Spleen (tissue), 11 donors: Measurements from ENCODE around the gene GRM8. TPM values are rescaled to one million over a fixed set of nuclear protein-coding genes. Genes with fewer than 3 reads are reported as not detected.

Source experiments
- DNase-seq: peaks from one replicate; pipeline ENCODE4 v3.0.0-alpha.2; 2020
- H3K27ac ChIP-seq, 8 donors: fragments of 200-600 bp; sonication (generic) in 7 of 8; 1 replicate in 4 of 8; 2 replicates in 4 of 8; pipeline versions ENCODE4 v1.5.0 to v1.8.0; 2016 to 2021; ENCODE audit warnings: inconsistent platforms in 4 of 8, mild to moderate bottlenecking in 4 of 8, moderate library complexity in 1 of 8
- H3K27me3 ChIP-seq, 7 donors: fragments of 200-600 bp; sonication (generic) in 6 of 7; replicated peaks in 1 of 7; 1 replicate in 4 of 7; 2 replicates in 3 of 7; pipeline versions ENCODE4 v1.5.0 to v1.8.0; 2016 to 2021; ENCODE audit warnings: inconsistent platforms in 3 of 7, mild to moderate bottlenecking in 1 of 7
- H3K36me3 ChIP-seq, 6 donors: fragments of 200-600 bp; sonication (generic) in 5 of 6; 1 replicate in 4 of 6; 2 replicates in 2 of 6; pipeline versions ENCODE4 v1.5.0 to v1.8.0; 2016 to 2021; ENCODE audit warnings: inconsistent platforms in 2 of 6
- H3K4me1 ChIP-seq, 6 donors: fragments of 200-600 bp; sonication (generic) in 5 of 6; 1 replicate in 3 of 6; 2 replicates in 3 of 6; pipeline versions ENCODE4 v1.5.0 to v1.8.0; 2016 to 2021; ENCODE audit warnings: inconsistent platforms in 3 of 6
- H3K4me3 ChIP-seq, 8 donors: fragments of 200-600 bp; sonication (generic) in 7 of 8; 1 replicate in 4 of 8; 2 replicates in 4 of 8; pipeline versions ENCODE4 v1.5.0 to v1.8.0; 2016 to 2021; ENCODE audit warnings: inconsistent platforms in 4 of 8, mild to moderate bottlenecking in 4 of 8, moderate library complexity in 2 of 8
- H3K9me3 ChIP-seq, 8 donors: fragments of 200-600 bp; sonication (generic) in 7 of 8; 1 replicate in 4 of 8; 2 replicates in 4 of 8; pipeline versions ENCODE4 v1.5.0 to v1.8.0; 2016 to 2021; ENCODE audit warnings: inconsistent platforms in 4 of 8
- POLR2A ChIP-seq, 3 donors: fragments of 450-650 bp; IDR thresholded peaks; one replicate each; pipeline ENCODE4 v1.5.1; 2017; ENCODE audit warnings: antibody characterized with exemption in 3 of 3, mild to moderate bottlenecking in 1 of 3
- POLR2AphosphoS5 ChIP-seq, 3 donors: sonication (generic); formaldehyde crosslinking; IDR thresholded peaks; one replicate each; pipeline ENCODE4 v1.5.1; 2017; ENCODE audit warnings: antibody characterized with exemption in 3 of 3
- WGBS, 5 donors: extraction: QIAGEN DNeasy Blood & Tissue Kit in 3 of 5; methylation state at CpG; one replicate each; pipeline versions ENCODE4 v1.1.5 to v1.1.7; 2013 to 2018; 5-methylcytosine and 5-hydroxymethylcytosine counted together
- intact Hi-C: fragments of 100-400 bp; cut with DNase I; formaldehyde crosslinking; loops from one replicate; pipeline ENCODE4 v1.15.0; 2023; ENCODE audit warnings: low total_unique reads
- polyA plus RNA-seq, 3 donors: library from polyadenylated mRNA; stranded (reverse); fragments of 200-250 nt; gene quantifications; one replicate each; pipeline ENCODE4 v1.2.1, GENCODE V29; 2013
- total RNA-seq, 7 donors: library from RNA; depleted of rRNA in 3 of 7; stranded (reverse); fragments of >200 nt in 3 of 7; fragmentation: NEBNext Ultra II Directional in 4 of 7; extraction: Animal tissue kit (Norgen Biotek cat#: 25700) in 4 of 7; gene quantifications; one replicate each; pipeline versions ENCODE4 v1.1.0 to v1.2.1, GENCODE V29; 2016 to 2021
- TF ChIP-seq, protein P1 (sequence below), 11 experiments: fragments of 200-600 bp in 7 of 11; fragments of 450-650 bp in 4 of 11; sonication (generic) in 4 of 11; IDR thresholded peaks in 8 of 11; conservative IDR thresholded peaks in 3 of 11; 1 replicate in 7 of 11; 2 replicates in 4 of 11; pipeline versions ENCODE4 v1.4.0 to v1.8.0; 2016 to 2021; ENCODE audit warnings: antibody characterized with exemption in 11 of 11, inconsistent platforms in 4 of 11, mild to moderate bottlenecking in 1 of 11
- donor health status: healthy with polysubstance abuse.
- donor health status: DM: no; HTN: no; CAD: no; lungs with moderate emphysema.
- donor health status: DM: no; HTN: no; CAD: no.
- donor health status: Bipolar disorder and iron deficiency.
- donor health status: healthy.
- donor health status: DM: no; HTN: no; CAD: no.
- donor health status: DM: yes; HTN: yes; CAD: no.

The GRM8 gene
- total and polyA plus RNA-seq, 10 donors = 0.30 to 0.60 TPM; not detected in 8

GRCh38 chr7:126657599-126658358 is 595.0 kb downstream of the GRM8 start:
- H3K4me3 ChIP-seq = no peak overlapping the region
- no peaks in the 10 kb centered on the region for H3K9me3 ChIP-seq
- 72 to 87% (median 81%) methylated on average over 6 of the region's 6 CpGs for WGBS, 5 donors
- no peak for DNase-seq
- intact Hi-C loops = no loop called here
- TF ChIP-seq POLR2A (IDR thresholded peaks at IDR 0.05) (no peak), POLR2AphosphoS5 (IDR thresholded peaks at IDR 0.05) (no peak)
- TF ChIP-seq, protein P1, sequence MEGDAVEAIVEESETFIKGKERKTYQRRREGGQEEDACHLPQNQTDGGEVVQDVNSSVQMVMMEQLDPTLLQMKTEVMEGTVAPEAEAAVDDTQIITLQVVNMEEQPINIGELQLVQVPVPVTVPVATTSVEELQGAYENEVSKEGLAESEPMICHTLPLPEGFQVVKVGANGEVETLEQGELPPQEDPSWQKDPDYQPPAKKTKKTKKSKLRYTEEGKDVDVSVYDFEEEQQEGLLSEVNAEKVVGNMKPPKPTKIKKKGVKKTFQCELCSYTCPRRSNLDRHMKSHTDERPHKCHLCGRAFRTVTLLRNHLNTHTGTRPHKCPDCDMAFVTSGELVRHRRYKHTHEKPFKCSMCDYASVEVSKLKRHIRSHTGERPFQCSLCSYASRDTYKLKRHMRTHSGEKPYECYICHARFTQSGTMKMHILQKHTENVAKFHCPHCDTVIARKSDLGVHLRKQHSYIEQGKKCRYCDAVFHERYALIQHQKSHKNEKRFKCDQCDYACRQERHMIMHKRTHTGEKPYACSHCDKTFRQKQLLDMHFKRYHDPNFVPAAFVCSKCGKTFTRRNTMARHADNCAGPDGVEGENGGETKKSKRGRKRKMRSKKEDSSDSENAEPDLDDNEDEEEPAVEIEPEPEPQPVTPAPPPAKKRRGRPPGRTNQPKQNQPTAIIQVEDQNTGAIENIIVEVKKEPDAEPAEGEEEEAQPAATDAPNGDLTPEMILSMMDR (IDR thresholded peaks at IDR 0.05 in 8 of 11, conservative IDR thresholded peaks at IDR 0.05 in 3 of 11) = no peak
- H3K27me3 ChIP-seq = no peaks in the 10 kb centered on the region
- H3K36me3 ChIP-seq = no peaks in the 10 kb centered on the region
- H3K4me1 ChIP-seq = no peaks in the 10 kb centered on the region
- no peak overlapping the region for H3K27ac ChIP-seq

DNA sequence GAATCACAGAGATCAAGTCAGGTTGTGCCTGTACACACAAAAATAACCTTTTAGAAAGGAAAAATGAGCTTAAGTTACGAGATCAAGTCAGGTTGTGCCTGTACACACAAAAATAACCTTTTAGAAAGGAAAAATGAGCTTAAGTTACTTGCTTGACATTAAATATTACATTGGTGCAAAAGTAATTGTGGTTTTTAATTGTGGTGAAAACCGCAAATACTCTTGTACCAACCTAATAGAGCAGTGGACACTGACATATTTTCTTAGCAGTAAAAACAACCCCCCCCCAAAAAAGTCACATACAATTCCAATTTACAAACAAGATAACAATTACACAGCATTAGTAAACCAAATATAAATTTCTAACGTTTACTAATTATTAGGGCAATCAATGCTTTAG is 595.6 kb downstream of the GRM8 start:
- Histone ChIP-seq H3K4me1 (no peaks in the 10 kb centered on the region), H3K27me3 (no peaks in the 10 kb centered on the region), H3K4me3 (no peak overlapping the region), H3K36me3 (no peaks in the 10 kb centered on the region), H3K9me3 (no peaks in the 10 kb centered on the region), H3K27ac (no peak overlapping the region)
- 68 to 85% (median 69%) methylated on average over 3 of the region's 3 CpGs for WGBS, 5 donors
- DNase-seq = no peak
- intact Hi-C loops = no loop called here
- TF ChIP-seq POLR2A (IDR thresholded peaks at IDR 0.05) (no peak), POLR2AphosphoS5 (IDR thresholded peaks at IDR 0.05) (no peak)
- TF ChIP-seq, protein P1 (IDR thresholded peaks at IDR 0.05 in 8 of 11, conservative IDR thresholded peaks at IDR 0.05 in 3 of 11) = no peak

- H3K27ac ChIP-seq = no peak overlapping the region
- H3K9me3 ChIP-seq = no peaks in the 10 kb centered on the region
- H3K4me1 ChIP-seq = no peaks in the 10 kb centered on the region
- DNase-seq = no peak
- no peak overlapping the region for H3K4me3 ChIP-seq
- TF ChIP-seq, protein P1 (IDR thresholded peaks at IDR 0.05 in 8 of 11, conservative IDR thresholded peaks at IDR 0.05 in 3 of 11) = no peak
- TF ChIP-seq POLR2AphosphoS5 (IDR thresholded peaks at IDR 0.05) (no peak), POLR2A (IDR thresholded peaks at IDR 0.05) (no peak)
- no peaks in the 10 kb centered on the region for H3K27me3 ChIP-seq
- intact Hi-C loops = no loop called here
- H3K36me3 ChIP-seq = no peaks in the 10 kb centered on the region
- 76 to 85% (median 83%) methylated on average over 6 of the region's 6 CpGs for WGBS, 5 donors
Measured at GRCh38 chr7:126656165-126656564, 596.6 kb downstream of the GRM8 start.

GRCh38 chr7:126637538-126637937 is 615.2 kb downstream of the GRM8 start:
- H3K36me3 ChIP-seq = no peaks in the 10 kb centered on the region
- no peak for DNase-seq
- no peaks in the 10 kb centered on the region for H3K4me1 ChIP-seq
- WGBS, 5 donors = 68 to 78% (median 70%) methylated on average over 4 of the region's 4 CpGs
- H3K27ac ChIP-seq = no peak overlapping the region
- H3K27me3 ChIP-seq = no peaks in the 10 kb centered on the region
- H3K9me3 ChIP-seq = peaks cover 0 to 6% (median 0%) of the 10 kb centered on the region in 8 donors
- H3K4me3 ChIP-seq = no peak overlapping the region
- intact Hi-C loops = no loop called here
- TF ChIP-seq, protein P1 (IDR thresholded peaks at IDR 0.05 in 8 of 11, conservative IDR thresholded peaks at IDR 0.05 in 3 of 11) = no peak
- no peak for TF ChIP-seq POLR2A (IDR thresholded peaks at IDR 0.05)
- TF ChIP-seq POLR2AphosphoS5 (IDR thresholded peaks at IDR 0.05) = no peak
